A549 (cell line): ENCODE measurements around the gene SLC39A13.
A peak's percentile ranks its signal among the peaks of the same experiment; 100 is the strongest.

Source experiments
- CHD4 ChIP-seq: fragments of 200-600 bp; sonication (generic); IDR thresholded peaks from 2 replicates; pipeline ENCODE4 v1.6.1; 2016; ENCODE audit warnings: antibody characterized with exemption, mild to moderate bottlenecking, borderline replicate concordance
- EP300 ChIP-seq, 2 experiments: fragments of >200 bp; sonication (Bioruptor Twin); formaldehyde crosslinking; IDR thresholded peaks; 2 replicates in 1 of 2; 3 replicates in 1 of 2; pipeline ENCODE4 v1.6.1; 2016 to 2017
- ESRRA ChIP-seq: fragments of 150-350 bp; IDR thresholded peaks from 2 replicates; pipeline ENCODE4 v1.6.1; 2014; ENCODE audit warnings: mild to moderate bottlenecking, low read length, borderline replicate concordance
- KDM1A ChIP-seq: fragments of 200-600 bp; sonication (generic); IDR thresholded peaks from 2 replicates; pipeline ENCODE4 v1.6.1; 2016; ENCODE audit warnings: low read depth, mild to moderate bottlenecking
- MAFK ChIP-seq: fragments of 450-650 bp; IDR thresholded peaks from 2 replicates; pipeline ENCODE4 v1.6.1; 2014; ENCODE audit not compliant: partially characterized antibody
- POLR2A ChIP-seq: IDR thresholded peaks from 2 replicates; pipeline ENCODE4 v1.6.1; 2012; ENCODE audit warnings: mild to moderate bottlenecking, low read length
- RFX5 ChIP-seq: fragments of 450-650 bp; IDR thresholded peaks from 2 replicates; pipeline ENCODE4 v1.7.1; 2014; ENCODE audit warnings: antibody characterized with exemption, mild to moderate bottlenecking, moderate library complexity
- TF ChIP-seq, protein P1 (sequence below): fragments of 250-450 bp; sonication (Bioruptor Pico); IDR thresholded peaks from 2 replicates; pipeline ENCODE4 v1.5.0; 2021; ENCODE audit warnings: mild to moderate bottlenecking, moderate library complexity, borderline replicate concordance
- TF ChIP-seq, protein P2 (sequence below): fragments of >200 bp; sonication (Bioruptor Twin); formaldehyde crosslinking; IDR thresholded peaks from 3 replicates; pipeline ENCODE4 v1.5.1; 2016
- TF ChIP-seq, protein P3 (sequence below): fragments of 450-650 bp; IDR thresholded peaks from 2 replicates; pipeline ENCODE4 v1.6.1; 2014; ENCODE audit warnings: antibody characterized with exemption

DNA sequence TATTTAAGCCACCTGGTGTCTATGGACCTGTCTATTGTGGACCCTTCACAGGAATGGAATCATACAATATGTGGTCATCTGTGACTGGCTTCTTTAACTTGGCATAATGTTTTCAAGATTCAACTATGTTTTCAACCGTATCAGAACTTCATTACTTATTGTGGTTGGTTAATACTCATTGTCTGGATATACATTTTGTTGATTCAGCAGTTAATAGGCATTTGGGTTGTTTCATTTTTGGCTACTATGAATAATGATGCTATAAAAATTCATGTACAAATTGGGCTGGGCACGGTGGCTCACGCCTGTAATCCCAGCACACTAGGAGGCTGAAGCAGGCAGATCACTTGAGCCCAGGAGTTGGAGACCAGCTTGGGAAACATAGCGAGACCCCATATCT is 43.0 kb downstream of the SLC39A13 start:
- TF ChIP-seq KDM1A (no peak), MAFK (peak; percentile 94), ESRRA (no peak), POLR2A (no peak), RFX5 (no peak), EP300 (IDR thresholded peaks at IDR 0.05) (no peak), CHD4 (no peak)
- TF ChIP-seq, protein P1, sequence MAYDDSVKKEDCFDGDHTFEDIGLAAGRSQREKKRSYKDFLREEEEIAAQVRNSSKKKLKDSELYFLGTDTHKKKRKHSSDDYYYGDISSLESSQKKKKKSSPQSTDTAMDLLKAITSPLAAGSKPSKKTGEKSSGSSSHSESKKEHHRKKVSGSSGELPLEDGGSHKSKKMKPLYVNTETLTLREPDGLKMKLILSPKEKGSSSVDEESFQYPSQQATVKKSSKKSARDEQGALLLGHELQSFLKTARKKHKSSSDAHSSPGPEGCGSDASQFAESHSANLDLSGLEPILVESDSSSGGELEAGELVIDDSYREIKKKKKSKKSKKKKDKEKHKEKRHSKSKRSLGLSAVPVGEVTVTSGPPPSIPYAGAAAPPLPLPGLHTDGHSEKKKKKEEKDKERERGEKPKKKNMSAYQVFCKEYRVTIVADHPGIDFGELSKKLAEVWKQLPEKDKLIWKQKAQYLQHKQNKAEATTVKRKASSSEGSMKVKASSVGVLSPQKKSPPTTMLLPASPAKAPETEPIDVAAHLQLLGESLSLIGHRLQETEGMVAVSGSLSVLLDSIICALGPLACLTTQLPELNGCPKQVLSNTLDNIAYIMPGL (CRISPR knock-in tag), result no peak
- TF ChIP-seq, protein P2, sequence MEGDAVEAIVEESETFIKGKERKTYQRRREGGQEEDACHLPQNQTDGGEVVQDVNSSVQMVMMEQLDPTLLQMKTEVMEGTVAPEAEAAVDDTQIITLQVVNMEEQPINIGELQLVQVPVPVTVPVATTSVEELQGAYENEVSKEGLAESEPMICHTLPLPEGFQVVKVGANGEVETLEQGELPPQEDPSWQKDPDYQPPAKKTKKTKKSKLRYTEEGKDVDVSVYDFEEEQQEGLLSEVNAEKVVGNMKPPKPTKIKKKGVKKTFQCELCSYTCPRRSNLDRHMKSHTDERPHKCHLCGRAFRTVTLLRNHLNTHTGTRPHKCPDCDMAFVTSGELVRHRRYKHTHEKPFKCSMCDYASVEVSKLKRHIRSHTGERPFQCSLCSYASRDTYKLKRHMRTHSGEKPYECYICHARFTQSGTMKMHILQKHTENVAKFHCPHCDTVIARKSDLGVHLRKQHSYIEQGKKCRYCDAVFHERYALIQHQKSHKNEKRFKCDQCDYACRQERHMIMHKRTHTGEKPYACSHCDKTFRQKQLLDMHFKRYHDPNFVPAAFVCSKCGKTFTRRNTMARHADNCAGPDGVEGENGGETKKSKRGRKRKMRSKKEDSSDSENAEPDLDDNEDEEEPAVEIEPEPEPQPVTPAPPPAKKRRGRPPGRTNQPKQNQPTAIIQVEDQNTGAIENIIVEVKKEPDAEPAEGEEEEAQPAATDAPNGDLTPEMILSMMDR, result no peak
- TF ChIP-seq, protein P3, sequence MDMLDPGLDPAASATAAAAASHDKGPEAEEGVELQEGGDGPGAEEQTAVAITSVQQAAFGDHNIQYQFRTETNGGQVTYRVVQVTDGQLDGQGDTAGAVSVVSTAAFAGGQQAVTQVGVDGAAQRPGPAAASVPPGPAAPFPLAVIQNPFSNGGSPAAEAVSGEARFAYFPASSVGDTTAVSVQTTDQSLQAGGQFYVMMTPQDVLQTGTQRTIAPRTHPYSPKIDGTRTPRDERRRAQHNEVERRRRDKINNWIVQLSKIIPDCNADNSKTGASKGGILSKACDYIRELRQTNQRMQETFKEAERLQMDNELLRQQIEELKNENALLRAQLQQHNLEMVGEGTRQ, result no peak
